Body of pancreas (tissue), 4 donors: ENCODE results near the gene RGS14.

Experiments
- CTCF ChIP-seq, 7 experiments: fragments of 450-650 bp in 4 of 7; fragments of 200-600 bp in 3 of 7; sonication (generic) in 3 of 7; IDR thresholded peaks; one replicate each; pipeline ENCODE4 v1.5.1; 2016 to 2019; ENCODE audit warnings: antibody characterized with exemption in 7 of 7
- POLR2A ChIP-seq, 3 donors: fragments of 450-650 bp; IDR thresholded peaks; one replicate each; pipeline ENCODE4 v1.6.1; 2016; ENCODE audit warnings: antibody characterized with exemption in 3 of 3, mild to moderate bottlenecking in 2 of 3

- TF ChIP-seq CTCF (IDR thresholded peaks at IDR 0.05): no peak
- TF ChIP-seq POLR2A (IDR thresholded peaks at IDR 0.05): no peak
Observed at GRCh38 chr5:177384134-177384533, 26.4 kb downstream of the RGS14 start, which contains the start of gene SLC34A1.
